Activated naive CD8-positive, alpha-beta T cell treated with anti-CD3 and anti-CD28 coated beads for 36 hours (primary cell): ENCODE measurements around the gene PLAGL1. TPM values are rescaled to one million over a fixed set of nuclear protein-coding genes. Genes with fewer than 3 reads are reported as not detected.

ENCODE experiments used
- DNase-seq: peaks from one replicate; pipeline ENCODE4 v3.0.0; 2021
- H3K27ac Mint-ChIP-seq: one replicate; pipeline ENCODE4 v1.8.0; 2022; ENCODE audit warnings: mild to moderate bottlenecking, moderate library complexity, mixed read lengths
- H3K27me3 Mint-ChIP-seq: one replicate; pipeline ENCODE4 v1.8.0; 2022; ENCODE audit warnings: mild to moderate bottlenecking, mixed read lengths
- H3K36me3 Mint-ChIP-seq: one replicate; pipeline ENCODE4 v1.8.0; 2021; ENCODE audit warnings: mild to moderate bottlenecking, mixed read lengths
- H3K4me1 Mint-ChIP-seq: one replicate; pipeline ENCODE4 v1.8.0; 2021; ENCODE audit warnings: mixed read lengths
- H3K4me3 Mint-ChIP-seq: one replicate; pipeline ENCODE4 v1.8.0; 2022; ENCODE audit warnings: mild to moderate bottlenecking, moderate library complexity, mixed read lengths
- H3K9me3 Mint-ChIP-seq: one replicate; pipeline ENCODE4 v1.8.0; 2022; ENCODE audit warnings: mixed read lengths
- total RNA-seq, 2 experiments: library from RNA; stranded (reverse); gene quantifications; one replicate each; pipeline ENCODE4 v1.2.3, GENCODE V29; 2021

PLAGL1 gene
- total RNA-seq, 2 experiments from 2014 or later = 13.1 to 14.5 TPM

- no peaks in the 10 kb centered on the region for H3K4me1 Mint-ChIP-seq
- DNase-seq = no peak
- H3K9me3 Mint-ChIP-seq = no peaks in the 10 kb centered on the region
- H3K4me3 Mint-ChIP-seq = no peak overlapping the region
- H3K36me3 Mint-ChIP-seq = no peaks in the 10 kb centered on the region
- no peak overlapping the region for H3K27ac Mint-ChIP-seq
- H3K27me3 Mint-ChIP-seq = no peaks in the 10 kb centered on the region
Measured at GRCh38 chr6:143963158-143963919, 44.7 kb downstream of the PLAGL1 start.

GRCh38 chr6:143961886-143962878 lies 45.9 kb downstream of the PLAGL1 start:
- no peaks in the 10 kb centered on the region for H3K27me3 Mint-ChIP-seq
- no peaks in the 10 kb centered on the region for H3K4me1 Mint-ChIP-seq
- H3K36me3 Mint-ChIP-seq = no peaks in the 10 kb centered on the region
- no peak overlapping the region for H3K4me3 Mint-ChIP-seq
- no peak for DNase-seq
- no peaks in the 10 kb centered on the region for H3K9me3 Mint-ChIP-seq
- no peak overlapping the region for H3K27ac Mint-ChIP-seq

- Mint-ChIP-seq H3K4me1 (no peaks in the 10 kb centered on the region), H3K4me3 (no peak overlapping the region), H3K27ac (no peak overlapping the region), H3K9me3 (no peaks in the 10 kb centered on the region), H3K36me3 (no peaks in the 10 kb centered on the region), H3K27me3 (no peaks in the 10 kb centered on the region)
- no peak for DNase-seq
Measured at GRCh38 chr6:143961066-143961465, 47.0 kb downstream of the PLAGL1 start.

- H3K27ac Mint-ChIP-seq = no peak overlapping the region
- H3K4me3 Mint-ChIP-seq = no peak overlapping the region
- no peaks in the 10 kb centered on the region for H3K9me3 Mint-ChIP-seq
- H3K4me1 Mint-ChIP-seq = no peaks in the 10 kb centered on the region
- H3K36me3 Mint-ChIP-seq = no peaks in the 10 kb centered on the region
- no peak for DNase-seq
- H3K27me3 Mint-ChIP-seq = no peaks in the 10 kb centered on the region
Measured at GRCh38 chr6:143959927-143960326, 48.1 kb downstream of the PLAGL1 start.

- no peaks in the 10 kb centered on the region for H3K9me3 Mint-ChIP-seq
- no peaks in the 10 kb centered on the region for H3K4me1 Mint-ChIP-seq
- H3K27me3 Mint-ChIP-seq = no peaks in the 10 kb centered on the region
- DNase-seq = no peak
- no peak overlapping the region for H3K27ac Mint-ChIP-seq
- H3K4me3 Mint-ChIP-seq = no peak overlapping the region
- no peaks in the 10 kb centered on the region for H3K36me3 Mint-ChIP-seq
Measured at GRCh38 chr6:143958839-143959399, 49.1 kb downstream of the PLAGL1 start.

GRCh38 chr6:143957679-143958274 lies 50.3 kb downstream of the PLAGL1 start:
- H3K9me3 Mint-ChIP-seq = no peaks in the 10 kb centered on the region
- H3K36me3 Mint-ChIP-seq = no peaks in the 10 kb centered on the region
- no peaks in the 10 kb centered on the region for H3K27me3 Mint-ChIP-seq
- H3K4me1 Mint-ChIP-seq = no peaks in the 10 kb centered on the region
- H3K4me3 Mint-ChIP-seq = no peak overlapping the region
- no peak for DNase-seq
- H3K27ac Mint-ChIP-seq = no peak overlapping the region

GRCh38 chr6:143955971-143956370 lies 52.1 kb downstream of the PLAGL1 start:
- Mint-ChIP-seq H3K4me1 (no peaks in the 10 kb centered on the region), H3K27ac (no peak overlapping the region), H3K4me3 (no peak overlapping the region), H3K36me3 (peaks cover 2% of the 10 kb centered on the region), H3K27me3 (no peaks in the 10 kb centered on the region), H3K9me3 (no peaks in the 10 kb centered on the region)
- DNase-seq = no peak

- peaks cover 2% of the 10 kb centered on the region for H3K36me3 Mint-ChIP-seq
- H3K27me3 Mint-ChIP-seq = no peaks in the 10 kb centered on the region
- no peaks in the 10 kb centered on the region for H3K4me1 Mint-ChIP-seq
- no peaks in the 10 kb centered on the region for H3K9me3 Mint-ChIP-seq
- no peak overlapping the region for H3K27ac Mint-ChIP-seq
- no peak overlapping the region for H3K4me3 Mint-ChIP-seq
- DNase-seq = no peak
Measured at GRCh38 chr6:143953922-143954321, 54.1 kb downstream of the PLAGL1 start.

GRCh38 chr6:143952947-143953701 lies 54.9 kb downstream of the PLAGL1 start:
- Mint-ChIP-seq H3K27ac (no peak overlapping the region), H3K9me3 (no peaks in the 10 kb centered on the region), H3K27me3 (no peaks in the 10 kb centered on the region), H3K36me3 (peaks cover 2% of the 10 kb centered on the region), H3K4me1 (no peaks in the 10 kb centered on the region), H3K4me3 (no peak overlapping the region)
- DNase-seq = no peak

- H3K4me3 Mint-ChIP-seq = no peak overlapping the region
Measured at GRCh38 chr6:143952060-143952778, 55.8 kb downstream of the PLAGL1 start.

GRCh38 chr6:143950875-143951274 lies 57.2 kb downstream of the PLAGL1 start:
- Mint-ChIP-seq H3K27ac (no peak overlapping the region), H3K4me3 (no peak overlapping the region), H3K36me3 (peaks cover 7% of the 10 kb centered on the region), H3K4me1 (no peaks in the 10 kb centered on the region), H3K9me3 (no peaks in the 10 kb centered on the region), H3K27me3 (no peaks in the 10 kb centered on the region)
- DNase-seq = no peak

More at GRCh38 chr6:143952060-143952778, 55.8 kb downstream of the PLAGL1 start:
- Mint-ChIP-seq H3K27me3 (no peaks in the 10 kb centered on the region), H3K4me1 (no peaks in the 10 kb centered on the region), H3K36me3 (peaks cover 4% of the 10 kb centered on the region), H3K27ac (no peak overlapping the region), H3K9me3 (no peaks in the 10 kb centered on the region)
- DNase-seq = no peak

- Mint-ChIP-seq H3K4me1 (no peaks in the 10 kb centered on the region), H3K4me3 (no peak overlapping the region), H3K9me3 (no peaks in the 10 kb centered on the region), H3K36me3 (peaks cover 7% of the 10 kb centered on the region), H3K27ac (no peak overlapping the region), H3K27me3 (no peaks in the 10 kb centered on the region)
- DNase-seq = no peak
Measured at GRCh38 chr6:143949962-143950361, 58.1 kb downstream of the PLAGL1 start.

- Mint-ChIP-seq H3K27me3 (no peaks in the 10 kb centered on the region), H3K4me3 (no peak overlapping the region), H3K9me3 (no peaks in the 10 kb centered on the region), H3K36me3 (peaks cover 7% of the 10 kb centered on the region), H3K4me1 (no peaks in the 10 kb centered on the region), H3K27ac (no peak overlapping the region)
- no peak for DNase-seq
Measured at GRCh38 chr6:143949535-143949934, 58.5 kb downstream of the PLAGL1 start.

GRCh38 chr6:143948208-143948607 lies 59.9 kb downstream of the PLAGL1 start:
- no peak for DNase-seq
- peaks cover 7% of the 10 kb centered on the region for H3K36me3 Mint-ChIP-seq

More at GRCh38 chr6:143948208-143948607, 59.9 kb downstream of the PLAGL1 start:
- Mint-ChIP-seq H3K27me3 (no peaks in the 10 kb centered on the region), H3K9me3 (no peaks in the 10 kb centered on the region), H3K4me1 (no peaks in the 10 kb centered on the region), H3K27ac (no peak overlapping the region), H3K4me3 (no peak overlapping the region)
